Measurements from ENCODE around the gene THBS2.
"Not testable (repeated sequence)": the region's sequence is repeated elsewhere in the genome, so short reads cannot be mapped to it uniquely, and the experiment has no call there.

Gene THBS2

GRCh38 chr6:169287675-169288074 lies 34.0 kb upstream of the THBS2 start:
- no peaks in the 10 kb centered on the region for H3K36me3 Mint-ChIP-seq (ENCODE audit: low read depth)
- H3K4me1 Mint-ChIP-seq (ENCODE audit: low read depth) = no peaks in the 10 kb centered on the region
- H3K27me3 Mint-ChIP-seq (ENCODE audit: low read depth) = no peaks in the 10 kb centered on the region
- H3K27ac Mint-ChIP-seq = no peak overlapping the region
- H3K9me3 Mint-ChIP-seq = no peaks in the 10 kb centered on the region
- H3K4me3 Mint-ChIP-seq = no peak overlapping the region

GRCh38 chr6:169286961-169287360 lies 33.3 kb upstream of the THBS2 start:
- Mint-ChIP-seq H3K9me3 (no peaks in the 10 kb centered on the region), H3K36me3 (ENCODE audit: low read depth) (no peaks in the 10 kb centered on the region), H3K4me3 (no peak overlapping the region)

DNA sequence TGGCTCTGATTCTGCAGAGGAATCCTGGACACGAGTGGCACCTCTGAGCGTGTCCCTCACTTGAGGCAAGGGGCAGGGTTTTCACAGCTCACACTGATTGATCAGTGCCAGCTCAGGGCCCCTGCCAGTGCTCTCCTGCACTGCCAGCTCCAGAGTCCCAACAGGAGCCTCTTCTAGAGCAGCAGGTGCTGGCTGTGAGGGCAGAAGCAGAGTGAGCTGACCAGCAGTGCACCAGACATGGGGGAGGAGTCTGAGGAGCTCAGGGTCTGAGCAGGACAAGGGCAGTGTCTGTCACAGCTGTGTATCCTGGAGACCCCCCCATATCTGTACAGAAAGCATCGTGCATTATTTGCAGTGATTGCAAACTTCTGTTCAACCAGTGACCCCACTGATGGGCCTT lies 31.5 kb upstream of the THBS2 start:
- H3K27ac Mint-ChIP-seq = no peak overlapping the region
- H3K27me3 Mint-ChIP-seq (ENCODE audit: low read depth) = no peaks in the 10 kb centered on the region

More at GRCh38 chr6:169286961-169287360, 33.3 kb upstream of the THBS2 start:
- H3K4me1 Mint-ChIP-seq (ENCODE audit: low read depth) = no peaks in the 10 kb centered on the region
- H3K27ac Mint-ChIP-seq = no peak overlapping the region
- no peaks in the 10 kb centered on the region for H3K27me3 Mint-ChIP-seq (ENCODE audit: low read depth)

GRCh38 chr6:169283924-169284323 lies 30.3 kb upstream of the THBS2 start:
- no peak overlapping the region for H3K27ac Mint-ChIP-seq
- no peak overlapping the region for H3K4me3 Mint-ChIP-seq
- H3K27me3 Mint-ChIP-seq (ENCODE audit: low read depth) = no peaks in the 10 kb centered on the region
- H3K4me1 Mint-ChIP-seq (ENCODE audit: low read depth) = no peaks in the 10 kb centered on the region
- no peaks in the 10 kb centered on the region for H3K36me3 Mint-ChIP-seq (ENCODE audit: low read depth)
- H3K9me3 Mint-ChIP-seq = no peaks in the 10 kb centered on the region

More for the DNA sequence above, 31.5 kb upstream of the THBS2 start:
- Mint-ChIP-seq H3K36me3 (ENCODE audit: low read depth) (no peaks in the 10 kb centered on the region), H3K4me3 (no peak overlapping the region), H3K9me3 (no peaks in the 10 kb centered on the region), H3K4me1 (ENCODE audit: low read depth) (no peaks in the 10 kb centered on the region)

DNA sequence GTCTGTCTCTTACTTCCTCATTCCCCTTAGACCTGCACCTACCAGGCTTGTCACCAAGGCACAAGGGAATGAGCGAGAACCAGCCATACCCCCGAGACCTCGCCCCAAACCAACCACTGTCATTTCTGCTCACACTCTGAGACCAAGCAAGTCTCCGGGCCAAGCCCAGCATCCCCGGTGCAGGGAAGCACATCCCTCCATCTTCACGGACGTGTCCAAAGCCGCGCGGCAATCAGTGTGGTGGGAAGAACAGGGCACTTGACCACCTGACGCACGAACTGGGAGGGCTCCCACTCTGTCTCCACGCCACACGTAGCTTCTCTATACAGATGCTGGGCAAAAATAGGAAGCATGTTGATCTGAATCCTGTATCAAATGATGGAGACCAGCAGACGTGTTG lies 28.4 kb upstream of the THBS2 start:
- Mint-ChIP-seq H3K4me1 (ENCODE audit: low read depth) (no peaks in the 10 kb centered on the region), H3K27ac (no peak overlapping the region), H3K27me3 (ENCODE audit: low read depth) (no peaks in the 10 kb centered on the region), H3K4me3 (no peak overlapping the region), H3K9me3 (no peaks in the 10 kb centered on the region), H3K36me3 (ENCODE audit: low read depth) (no peaks in the 10 kb centered on the region)

DNA sequence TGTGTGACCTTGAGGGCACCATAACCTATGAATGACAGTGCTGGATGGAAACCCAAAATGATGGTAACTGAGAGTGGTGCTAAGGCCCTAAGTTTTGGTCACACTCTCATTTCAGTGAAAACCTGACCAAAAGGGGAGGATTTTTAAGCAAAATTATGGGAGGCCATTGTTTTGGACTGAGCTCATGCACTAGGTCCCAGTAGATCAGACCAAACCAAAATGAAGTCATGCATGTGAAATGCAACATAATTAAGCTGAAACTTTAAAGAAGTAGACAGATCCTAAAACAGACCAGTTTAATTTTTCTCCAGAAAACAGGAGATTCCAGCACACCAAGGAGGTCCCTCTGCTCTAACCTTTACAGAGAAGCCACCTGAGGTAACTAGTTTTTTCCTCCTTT lies 24.0 kb upstream of the THBS2 start:
- Mint-ChIP-seq H3K9me3 (no peaks in the 10 kb centered on the region), H3K36me3 (ENCODE audit: low read depth) (no peaks in the 10 kb centered on the region), H3K4me3 (no peak overlapping the region), H3K27ac (no peak overlapping the region), H3K27me3 (ENCODE audit: low read depth) (no peaks in the 10 kb centered on the region), H3K4me1 (ENCODE audit: low read depth) (no peaks in the 10 kb centered on the region)

- Mint-ChIP-seq H3K4me3 (no peak overlapping the region), H3K27ac (no peak overlapping the region), H3K27me3 (ENCODE audit: low read depth) (peaks cover 9% of the 10 kb centered on the region), H3K9me3 (no peaks in the 10 kb centered on the region), H3K4me1 (ENCODE audit: low read depth) (no peaks in the 10 kb centered on the region), H3K36me3 (ENCODE audit: low read depth) (no peaks in the 10 kb centered on the region)
Observed at GRCh38 chr6:169274781-169275180, 21.1 kb upstream of the THBS2 start.

GRCh38 chr6:169273511-169273910 lies 19.9 kb upstream of the THBS2 start:
- H3K36me3 Mint-ChIP-seq (ENCODE audit: low read depth) = no peaks in the 10 kb centered on the region
- no peak overlapping the region for H3K4me3 Mint-ChIP-seq
- H3K9me3 Mint-ChIP-seq = no peaks in the 10 kb centered on the region
- H3K27ac Mint-ChIP-seq = no peak overlapping the region
- peaks cover 9% of the 10 kb centered on the region for H3K27me3 Mint-ChIP-seq (ENCODE audit: low read depth)
- no peaks in the 10 kb centered on the region for H3K4me1 Mint-ChIP-seq (ENCODE audit: low read depth)

DNA sequence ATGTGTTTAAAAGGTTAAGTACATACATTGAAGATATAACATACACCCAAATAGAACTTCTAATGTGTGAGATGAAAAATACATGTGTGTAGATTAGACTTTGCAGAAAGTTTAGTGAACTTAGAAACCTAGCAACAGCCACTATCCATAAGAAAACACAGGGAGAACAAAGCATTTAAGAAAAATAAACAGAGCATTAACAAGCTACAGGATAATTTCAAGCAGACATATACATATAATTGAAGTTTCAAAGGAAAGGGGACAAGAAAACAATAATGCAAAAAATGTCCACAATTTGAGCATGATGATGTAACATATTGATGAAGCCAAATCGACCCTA lies 18.2 kb upstream of the THBS2 start:
- no peaks in the 10 kb centered on the region for H3K4me1 Mint-ChIP-seq (ENCODE audit: low read depth)
- H3K36me3 Mint-ChIP-seq (ENCODE audit: low read depth) = no peaks in the 10 kb centered on the region
- H3K9me3 Mint-ChIP-seq = no peaks in the 10 kb centered on the region
- H3K27ac Mint-ChIP-seq = no peak overlapping the region
- H3K27me3 Mint-ChIP-seq (ENCODE audit: low read depth) = peaks cover 9% of the 10 kb centered on the region
- H3K4me3 Mint-ChIP-seq = no peak overlapping the region

- H3K4me1 Mint-ChIP-seq (ENCODE audit: low read depth) = no peaks in the 10 kb centered on the region
Observed at GRCh38 chr6:169271158-169271876, 17.7 kb upstream of the THBS2 start.

DNA sequence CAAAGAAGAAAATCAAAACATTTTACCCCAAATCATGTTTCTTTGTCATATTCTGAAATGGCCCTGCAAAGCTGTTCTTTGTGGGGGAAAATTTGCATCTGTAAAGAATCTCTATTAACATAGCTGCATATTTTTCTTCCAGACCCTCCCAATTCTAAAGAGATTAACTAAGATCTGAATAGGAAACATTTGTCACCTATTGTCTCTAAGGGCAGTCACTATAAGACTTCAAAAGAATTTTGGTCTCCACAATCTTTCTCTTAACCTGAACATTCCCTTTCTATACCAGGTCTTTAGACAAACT lies 16.4 kb upstream of the THBS2 start:
- H3K27me3 Mint-ChIP-seq (ENCODE audit: low read depth); H3K36me3 Mint-ChIP-seq (ENCODE audit: low read depth); H3K4me1 Mint-ChIP-seq (ENCODE audit: low read depth); H3K9me3 Mint-ChIP-seq; H3K27ac Mint-ChIP-seq; H3K4me3 Mint-ChIP-seq: not testable (repeated sequence)

More at GRCh38 chr6:169271158-169271876, 17.7 kb upstream of the THBS2 start:
- H3K36me3 Mint-ChIP-seq (ENCODE audit: low read depth) = no peaks in the 10 kb centered on the region
- no peaks in the 10 kb centered on the region for H3K9me3 Mint-ChIP-seq
- no peak overlapping the region for H3K4me3 Mint-ChIP-seq
- no peak overlapping the region for H3K27ac Mint-ChIP-seq
- peaks cover 9% of the 10 kb centered on the region for H3K27me3 Mint-ChIP-seq (ENCODE audit: low read depth)

GRCh38 chr6:169269180-169270076 lies 15.8 kb upstream of the THBS2 start:
- H3K4me1 Mint-ChIP-seq (ENCODE audit: low read depth) = no peaks in the 10 kb centered on the region
- no peak overlapping the region for H3K27ac Mint-ChIP-seq
- H3K27me3 Mint-ChIP-seq (ENCODE audit: low read depth) = peaks cover 9% of the 10 kb centered on the region
- no peaks in the 10 kb centered on the region for H3K36me3 Mint-ChIP-seq (ENCODE audit: low read depth)
- H3K4me3 Mint-ChIP-seq = no peak overlapping the region
- no peaks in the 10 kb centered on the region for H3K9me3 Mint-ChIP-seq

- Mint-ChIP-seq H3K4me1 (ENCODE audit: low read depth) (no peaks in the 10 kb centered on the region), H3K27me3 (ENCODE audit: low read depth) (peaks cover 9% of the 10 kb centered on the region), H3K27ac (no peak overlapping the region), H3K9me3 (no peaks in the 10 kb centered on the region), H3K4me3 (no peak overlapping the region), H3K36me3 (ENCODE audit: low read depth) (no peaks in the 10 kb centered on the region)
Observed at GRCh38 chr6:169268276-169268675, 14.6 kb upstream of the THBS2 start.

DNA sequence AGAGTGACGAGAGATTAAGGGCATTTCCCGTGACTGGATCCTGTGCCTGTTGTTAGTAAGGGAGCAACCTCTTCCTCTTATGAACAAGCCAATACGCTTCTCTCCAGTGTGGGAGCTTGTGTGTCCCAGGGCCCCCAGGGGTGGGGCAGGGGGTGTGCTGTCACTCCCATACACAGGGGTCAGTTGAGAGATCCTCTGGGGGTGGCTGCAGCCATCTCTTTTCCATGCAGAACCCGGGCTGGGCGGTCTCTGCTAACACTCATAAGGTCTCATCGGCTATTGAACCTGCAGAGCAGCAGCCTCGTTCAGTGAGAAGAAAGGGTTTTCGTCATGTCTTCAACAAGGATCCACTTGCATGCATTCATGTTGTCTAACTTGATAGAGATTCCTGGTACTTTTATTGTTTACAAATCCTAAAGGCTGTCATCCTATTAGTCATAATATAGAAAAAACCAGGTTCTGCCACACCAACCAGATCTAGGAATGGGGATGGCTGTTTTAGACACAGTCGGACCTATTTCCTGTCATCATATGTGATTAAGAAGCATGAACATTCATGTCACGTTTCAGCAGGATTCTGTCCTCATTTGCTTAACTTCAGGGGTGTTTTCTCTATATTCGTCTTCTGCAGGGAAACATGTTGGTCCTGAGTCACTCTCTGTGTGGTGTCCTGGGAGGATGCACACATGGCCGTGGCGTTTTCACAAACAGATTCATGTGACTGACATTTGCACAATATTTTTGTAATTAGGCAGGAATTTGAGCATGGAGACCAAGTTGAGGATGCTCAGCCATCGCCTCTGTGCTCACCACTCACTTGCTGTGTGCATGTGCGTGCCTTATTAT lies 13.3 kb upstream of the THBS2 start:
- Mint-ChIP-seq H3K4me1 (ENCODE audit: low read depth) (no peaks in the 10 kb centered on the region), H3K27ac (no peak overlapping the region), H3K36me3 (ENCODE audit: low read depth) (no peaks in the 10 kb centered on the region), H3K27me3 (ENCODE audit: low read depth) (peaks cover 7% of the 10 kb centered on the region), H3K4me3 (no peak overlapping the region), H3K9me3 (no peaks in the 10 kb centered on the region)

DNA sequence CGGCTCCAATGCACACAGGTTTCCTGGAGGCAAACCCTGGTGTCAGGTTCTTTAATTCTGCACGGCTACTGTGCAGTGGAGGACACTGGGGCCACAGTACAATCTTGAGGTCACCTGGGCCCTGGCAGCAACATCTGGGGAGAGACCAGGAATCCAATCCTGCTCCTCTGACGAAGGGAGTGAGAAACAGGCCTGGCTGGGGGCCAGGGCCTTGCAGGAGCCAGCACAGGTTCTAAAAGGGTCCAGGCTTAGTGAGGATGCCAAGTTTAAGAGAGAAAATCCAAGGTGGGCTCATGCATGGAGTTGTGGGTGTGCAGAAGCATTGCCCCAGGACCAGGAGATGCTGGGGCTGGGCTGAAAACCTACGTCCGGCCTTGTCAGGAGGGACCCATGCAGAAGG lies 12.6 kb upstream of the THBS2 start:
- H3K27me3 Mint-ChIP-seq (ENCODE audit: low read depth) = peaks cover 3% of the 10 kb centered on the region
- H3K27ac Mint-ChIP-seq = no peak overlapping the region
- no peaks in the 10 kb centered on the region for H3K4me1 Mint-ChIP-seq (ENCODE audit: low read depth)
- no peaks in the 10 kb centered on the region for H3K36me3 Mint-ChIP-seq (ENCODE audit: low read depth)
- H3K4me3 Mint-ChIP-seq = no peak overlapping the region
- no peaks in the 10 kb centered on the region for H3K9me3 Mint-ChIP-seq

Data from T-helper 1 cell treated with Interleukin-12 subunit alpha and Interleukin-12 subunit beta and Interleukin-4 antibody, amounts not matched to agents 30 μg/mL and 1 μg/mL, for 36 hours (primary cell).